Skin of body (tissue), 2 donors: ENCODE measurements around the gene KIR2DL1. TPM values are rescaled to one million over a fixed set of nuclear protein-coding genes. Genes with fewer than 3 reads are reported as not detected.
"Not testable (repeated sequence)": the region's sequence is repeated elsewhere in the genome, so short reads cannot be mapped to it uniquely, and the experiment has no call there.

Source experiments
- DNase-seq: peaks from one replicate; lab custom pipeline; 2025; lab: John Stamatoyannopoulos, UW
- total RNA-seq: library from RNA; depleted of rRNA; stranded (reverse); fragments of >200 nt; gene quantifications from one replicate; pipeline ENCODE4 v1.2.3, GENCODE V29; 2014

Gene KIR2DL1
- not detected for total RNA-seq

GRCh38 chr19:54769646-54770045 lies at the start of gene KIR2DL1:
KIR2DL1 (plus strand) TSS chr19:54769793; CDS start chr19:54769851, 58 bp downstream.
- DNase-seq = not testable (repeated sequence)

DNA sequence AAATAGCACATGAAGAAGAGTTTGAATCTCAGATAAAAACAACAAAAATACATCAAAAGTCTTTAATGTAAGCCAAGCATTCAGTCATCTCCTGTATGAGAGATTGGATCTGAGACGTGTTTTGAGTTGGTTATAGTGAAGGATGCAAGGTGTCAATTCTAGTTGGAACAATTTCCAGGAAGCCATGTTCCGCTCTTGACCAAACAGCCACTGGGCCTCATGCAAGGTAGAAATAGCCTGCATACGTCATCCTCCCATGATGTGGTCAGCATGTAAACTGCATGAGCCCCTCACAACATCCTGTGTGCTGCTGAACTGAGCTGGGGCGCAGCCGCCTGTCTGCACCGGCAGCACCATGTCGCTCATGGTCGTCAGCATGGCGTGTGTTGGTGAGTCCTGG lies 45.5 kb upstream of the KIR2DL1 start, which contains the start of gene KIR3DL3:
TSS of gene KIR3DL3 (plus strand) at position 301 of the 400 bp plus-strand sequence. CDS start at position 356, 55 bp downstream.
- no peak for DNase-seq

GRCh38 chr19:54724644-54725043 lies 44.9 kb upstream of the KIR2DL1 start:
- no peak for DNase-seq

GRCh38 chr19:54725321-54725720 lies 44.3 kb upstream of the KIR2DL1 start:
- no peak for DNase-seq

- DNase-seq = no peak
Observed at GRCh38 chr19:54727562-54727961, 42.0 kb upstream of the KIR2DL1 start.

DNA sequence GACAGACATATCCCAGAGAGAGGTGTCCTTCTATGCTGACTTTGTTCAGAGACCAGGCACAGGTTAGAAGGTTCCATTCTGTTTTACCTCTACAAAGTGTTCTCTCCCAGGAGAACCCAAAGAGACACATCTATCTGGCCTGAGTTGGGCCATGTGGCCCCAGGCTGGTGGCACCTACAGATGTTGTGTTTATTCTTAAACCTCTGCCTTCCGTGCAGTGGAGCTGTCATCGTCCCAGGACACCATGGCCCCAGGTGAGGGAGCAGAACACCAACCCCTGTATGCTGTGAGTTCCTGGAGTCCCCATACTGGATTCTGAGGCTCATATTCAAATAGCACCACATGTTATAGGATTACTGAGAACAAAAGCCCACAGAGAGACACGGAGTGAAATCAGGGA lies 41.4 kb upstream of the KIR2DL1 start:
- no peak for DNase-seq

DNA sequence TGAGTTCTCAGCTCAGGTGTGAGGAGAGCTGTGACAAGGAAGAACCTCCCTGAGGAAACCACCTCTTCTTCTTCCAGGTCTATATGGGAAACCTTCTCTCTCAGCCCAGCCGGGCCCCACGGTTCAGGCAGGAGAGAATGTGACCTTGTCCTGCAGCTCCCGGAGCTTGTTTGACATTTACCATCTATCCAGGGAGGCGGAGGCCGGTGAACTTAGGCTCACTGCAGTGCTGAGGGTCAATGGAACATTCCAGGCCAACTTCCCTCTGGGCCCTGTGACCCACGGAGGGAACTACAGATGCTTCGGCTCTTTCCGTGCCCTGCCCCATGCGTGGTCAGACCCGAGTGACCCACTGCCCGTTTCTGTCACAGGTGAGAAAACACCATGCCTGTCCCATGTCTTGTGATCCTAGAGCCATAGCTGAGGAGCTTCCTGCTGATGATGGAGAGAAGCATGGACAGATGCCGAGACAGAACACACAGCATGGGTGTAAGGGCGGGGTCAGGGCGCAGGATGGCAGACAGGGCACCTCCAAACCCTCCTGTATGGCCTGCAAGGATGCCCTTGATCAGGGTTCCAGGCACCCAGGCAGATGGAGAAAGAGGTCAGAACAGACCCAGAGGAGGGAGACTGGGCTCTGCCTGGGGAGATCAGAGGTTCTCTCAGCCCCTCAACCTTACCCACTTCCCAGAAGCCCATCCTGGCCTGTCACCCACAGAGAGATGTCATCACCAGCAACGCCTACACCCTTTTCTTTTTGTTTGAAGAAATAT lies 40.0 kb upstream of the KIR2DL1 start:
- no peak for DNase-seq

GRCh38 chr19:54731191-54731590 lies 38.4 kb upstream of the KIR2DL1 start:
- no peak for DNase-seq

DNA sequence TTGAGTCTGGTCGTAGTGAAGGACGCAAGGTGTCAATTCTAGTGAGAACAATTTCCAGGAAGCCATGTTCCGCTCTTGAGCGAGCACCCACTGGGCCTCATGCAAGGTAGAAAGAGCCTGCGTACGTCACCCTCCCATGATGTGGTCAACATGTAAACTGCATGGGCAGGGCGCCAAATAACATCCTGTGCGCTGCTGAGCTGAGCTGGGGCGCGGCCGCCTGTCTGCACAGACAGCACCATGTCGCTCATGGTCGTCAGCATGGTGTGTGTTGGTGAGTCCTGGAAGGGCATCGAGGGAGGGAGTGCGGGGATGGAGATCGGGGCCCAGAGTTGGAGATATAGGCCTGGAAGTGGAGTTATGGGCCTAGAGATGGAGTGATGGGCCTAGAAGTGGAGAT lies 31.3 kb upstream of the KIR2DL1 start, which contains the start of gene KIR2DL3:
TSS of gene KIR2DL3 (plus strand) at position 208 of the 400 bp plus-strand sequence. CDS start at position 241, 33 bp downstream.
- not testable (repeated sequence) for DNase-seq

GRCh38 chr19:54738715-54739114 lies 30.9 kb upstream of the KIR2DL1 start:
- DNase-seq = no peak

- DNase-seq = no peak
Observed at GRCh38 chr19:54739587-54740497, 29.8 kb upstream of the KIR2DL1 start.

DNA sequence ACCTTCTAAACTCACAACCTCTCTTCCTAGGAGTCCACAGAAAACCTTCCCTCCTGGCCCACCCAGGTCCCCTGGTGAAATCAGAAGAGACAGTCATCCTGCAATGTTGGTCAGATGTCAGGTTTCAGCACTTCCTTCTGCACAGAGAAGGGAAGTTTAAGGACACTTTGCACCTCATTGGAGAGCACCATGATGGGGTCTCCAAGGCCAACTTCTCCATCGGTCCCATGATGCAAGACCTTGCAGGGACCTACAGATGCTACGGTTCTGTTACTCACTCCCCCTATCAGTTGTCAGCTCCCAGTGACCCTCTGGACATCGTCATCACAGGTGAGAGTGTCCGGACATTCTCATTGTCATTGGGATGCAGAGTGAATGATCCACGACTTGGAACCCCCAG lies 27.6 kb upstream of the KIR2DL1 start:
- not testable (repeated sequence) for DNase-seq

- not testable (repeated sequence) for DNase-seq
Observed at GRCh38 chr19:54744080-54744479, 25.5 kb upstream of the KIR2DL1 start.

GRCh38 chr19:54747614-54748322 lies 21.8 kb upstream of the KIR2DL1 start:
- DNase-seq = not testable (repeated sequence)

DNA sequence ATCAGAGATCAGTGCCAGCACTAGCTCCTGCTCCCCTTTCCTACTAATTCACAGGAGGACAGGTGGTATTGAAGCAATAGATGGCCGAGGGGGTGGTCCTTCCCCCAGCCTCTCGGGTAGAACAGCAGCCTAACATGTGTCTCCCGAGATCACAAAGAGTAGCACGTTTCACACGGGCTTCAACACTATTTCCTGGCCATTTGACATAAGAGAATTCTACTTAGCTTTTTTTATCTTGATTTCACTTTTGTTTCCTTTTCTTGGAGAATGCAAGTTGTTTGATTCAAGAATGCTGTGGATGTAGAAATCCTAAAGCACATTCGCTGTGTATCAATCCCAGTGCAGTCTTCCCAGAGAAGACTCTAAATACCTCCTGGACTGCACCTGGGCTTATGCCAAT lies 19.3 kb upstream of the KIR2DL1 start:
- not testable (repeated sequence) for DNase-seq

- DNase-seq = not testable (repeated sequence)
Observed at GRCh38 chr19:54756204-54757110, 13.1 kb upstream of the KIR2DL1 start.

- not testable (repeated sequence) for DNase-seq
Observed at GRCh38 chr19:54758577-54758976, 11.0 kb upstream of the KIR2DL1 start.

- DNase-seq = not testable (repeated sequence)
Observed at GRCh38 chr19:54764219-54764618, 5.4 kb upstream of the KIR2DL1 start.

DNA sequence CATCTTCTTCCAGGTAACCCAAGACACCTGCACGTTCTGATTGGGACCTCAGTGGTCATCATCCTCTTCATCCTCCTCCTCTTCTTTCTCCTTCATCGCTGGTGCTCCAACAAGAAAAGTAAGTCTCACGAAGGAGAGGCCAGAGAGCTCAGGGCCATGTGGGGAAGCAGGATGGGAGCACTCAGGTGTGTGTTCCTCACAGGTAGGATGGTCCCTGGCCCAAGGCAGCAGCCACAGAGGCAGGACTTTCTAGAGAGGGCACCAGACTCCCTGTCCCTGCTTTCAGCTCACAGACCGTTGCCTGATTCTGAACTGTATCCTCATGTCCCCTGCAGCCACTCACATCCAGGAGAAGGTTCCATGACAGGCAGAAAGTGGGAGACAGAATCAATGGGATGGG lies 3.1 kb upstream of the KIR2DL1 start:
- DNase-seq = not testable (repeated sequence)

- DNase-seq = not testable (repeated sequence)
Observed at GRCh38 chr19:54770511-54770910, 918 bp downstream of the KIR2DL1 start.
